ENCODE measurements around the gene TMEM108. TPM values are rescaled to one million over a fixed set of nuclear protein-coding genes. Genes with fewer than 3 reads are reported as not detected.

TMEM108 gene
- polyA plus RNA-seq, 1 donor from 2014 or later = 2.1 TPM

DNA sequence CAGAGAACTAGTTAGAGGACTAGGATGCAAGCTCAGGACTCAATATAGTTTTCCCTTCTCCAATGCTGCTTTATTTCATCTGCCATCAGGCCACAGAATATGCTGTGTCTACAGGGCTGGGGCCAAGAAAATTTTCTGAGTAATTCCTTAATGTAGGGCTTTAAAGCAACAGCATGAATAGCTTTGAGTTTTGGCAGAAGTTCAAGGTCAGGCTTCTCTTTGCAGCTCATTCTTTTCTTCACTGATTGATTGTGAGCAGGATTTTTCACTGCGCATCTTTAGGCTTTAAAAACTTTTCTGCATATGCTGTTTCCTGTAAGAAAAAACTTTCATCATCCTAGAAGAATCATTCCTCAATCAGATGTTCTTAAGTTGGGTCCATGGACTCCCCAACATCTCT lies 4.6 kb downstream of the TMEM108 start:
- Histone ChIP-seq H3K4me3 (ENCODE audit: low read length) (no peak overlapping the region), H2AFZ (ENCODE audit: low read depth, low read length) (no peak overlapping the region), H3K9me3 (ENCODE audit: low read length) (no peaks in the 10 kb centered on the region), H3K36me3 (ENCODE audit: insufficient read depth, low read length) (no peaks in the 10 kb centered on the region), H3F3A (ENCODE audit: insufficient read depth, low read length, poor library complexity, severe bottlenecking) (no peaks in the 10 kb centered on the region), H3K27ac (ENCODE audit: low read length) (no peak overlapping the region), H3K27me3 (ENCODE audit: insufficient read depth, low read depth, low read length) (peaks cover 12% of the 10 kb centered on the region), H3K4me2 (ENCODE audit: low read length) (no peak overlapping the region), H3K79me2 (replicated peaks; ENCODE audit: insufficient read depth, low read length) (no peaks in the 10 kb centered on the region), H3K9me2 (ENCODE audit: insufficient read depth, low read length) (no peaks in the 10 kb centered on the region), H3K9ac (ENCODE audit: low read length) (no peak overlapping the region), H4K20me1 (ENCODE audit: insufficient read depth) (no peaks in the 10 kb centered on the region)
- no peak for TF ChIP-seq EZH2 (IDR thresholded peaks at IDR 0.05; ENCODE audit: borderline replicate concordance, insufficient read depth, low read length, poor library complexity, severe bottlenecking)
- no peak for TF ChIP-seq SMC3 (conservative IDR thresholded peaks at IDR 0.05; ENCODE audit: poor library complexity)
- no peak for TF ChIP-seq EP300 (conservative IDR thresholded peaks at IDR 0.05; ENCODE audit: poor library complexity, severe bottlenecking)

DNA sequence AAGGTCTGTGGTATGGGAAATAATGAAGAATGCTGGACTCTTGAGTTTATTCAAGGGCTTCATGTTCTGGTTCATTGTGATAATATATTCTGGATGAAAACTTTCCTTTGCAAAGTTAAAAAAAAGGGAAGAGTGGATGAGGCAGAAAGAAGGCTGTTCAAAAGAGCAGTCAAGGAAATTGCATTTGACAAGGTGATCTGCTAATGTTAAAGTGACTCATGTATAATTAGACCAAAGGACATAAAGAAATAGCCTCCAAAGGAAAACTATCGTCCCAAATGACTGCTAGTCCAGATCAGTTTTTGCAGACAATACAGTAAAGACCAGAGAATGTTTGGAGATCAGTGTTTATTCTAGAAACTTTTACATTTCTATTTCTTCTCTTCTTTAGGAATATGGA lies 9.8 kb downstream of the TMEM108 start:
- no peaks in the 10 kb centered on the region for H3K9me2 ChIP-seq (ENCODE audit: insufficient read depth, low read length)
- H3K9ac ChIP-seq (ENCODE audit: low read length) = no peak overlapping the region
- TF ChIP-seq EZH2 (IDR thresholded peaks at IDR 0.05; ENCODE audit: borderline replicate concordance, insufficient read depth, low read length, poor library complexity, severe bottlenecking) (no peak), MXI1 (conservative IDR thresholded peaks at IDR 0.05; ENCODE audit: poor library complexity, severe bottlenecking) (no peak)
- TF ChIP-seq, protein P1, sequence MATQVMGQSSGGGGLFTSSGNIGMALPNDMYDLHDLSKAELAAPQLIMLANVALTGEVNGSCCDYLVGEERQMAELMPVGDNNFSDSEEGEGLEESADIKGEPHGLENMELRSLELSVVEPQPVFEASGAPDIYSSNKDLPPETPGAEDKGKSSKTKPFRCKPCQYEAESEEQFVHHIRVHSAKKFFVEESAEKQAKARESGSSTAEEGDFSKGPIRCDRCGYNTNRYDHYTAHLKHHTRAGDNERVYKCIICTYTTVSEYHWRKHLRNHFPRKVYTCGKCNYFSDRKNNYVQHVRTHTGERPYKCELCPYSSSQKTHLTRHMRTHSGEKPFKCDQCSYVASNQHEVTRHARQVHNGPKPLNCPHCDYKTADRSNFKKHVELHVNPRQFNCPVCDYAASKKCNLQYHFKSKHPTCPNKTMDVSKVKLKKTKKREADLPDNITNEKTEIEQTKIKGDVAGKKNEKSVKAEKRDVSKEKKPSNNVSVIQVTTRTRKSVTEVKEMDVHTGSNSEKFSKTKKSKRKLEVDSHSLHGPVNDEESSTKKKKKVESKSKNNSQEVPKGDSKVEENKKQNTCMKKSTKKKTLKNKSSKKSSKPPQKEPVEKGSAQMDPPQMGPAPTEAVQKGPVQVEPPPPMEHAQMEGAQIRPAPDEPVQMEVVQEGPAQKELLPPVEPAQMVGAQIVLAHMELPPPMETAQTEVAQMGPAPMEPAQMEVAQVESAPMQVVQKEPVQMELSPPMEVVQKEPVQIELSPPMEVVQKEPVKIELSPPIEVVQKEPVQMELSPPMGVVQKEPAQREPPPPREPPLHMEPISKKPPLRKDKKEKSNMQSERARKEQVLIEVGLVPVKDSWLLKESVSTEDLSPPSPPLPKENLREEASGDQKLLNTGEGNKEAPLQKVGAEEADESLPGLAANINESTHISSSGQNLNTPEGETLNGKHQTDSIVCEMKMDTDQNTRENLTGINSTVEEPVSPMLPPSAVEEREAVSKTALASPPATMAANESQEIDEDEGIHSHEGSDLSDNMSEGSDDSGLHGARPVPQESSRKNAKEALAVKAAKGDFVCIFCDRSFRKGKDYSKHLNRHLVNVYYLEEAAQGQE (IDR thresholded peaks at IDR 0.05; ENCODE audit: borderline replicate concordance) = no peak
- H4K20me1 ChIP-seq (ENCODE audit: insufficient read depth) = no peaks in the 10 kb centered on the region
- H2AFZ ChIP-seq (ENCODE audit: low read depth, low read length) = no peak overlapping the region
- H3K36me3 ChIP-seq (ENCODE audit: insufficient read depth, low read length) = no peaks in the 10 kb centered on the region
- H3K79me2 ChIP-seq (replicated peaks; ENCODE audit: insufficient read depth, low read length) = no peaks in the 10 kb centered on the region
- no peaks in the 10 kb centered on the region for H3K27me3 ChIP-seq (ENCODE audit: insufficient read depth, low read depth, low read length)
- no peak overlapping the region for H3K4me3 ChIP-seq (ENCODE audit: low read length)
- no peaks in the 10 kb centered on the region for H3K9me3 ChIP-seq (ENCODE audit: low read length)
- H3K4me2 ChIP-seq (ENCODE audit: low read length) = no peak overlapping the region
- no peak overlapping the region for H3K27ac ChIP-seq (ENCODE audit: low read length)
- no peaks in the 10 kb centered on the region for H3F3A ChIP-seq (ENCODE audit: insufficient read depth, low read length, poor library complexity, severe bottlenecking)

DNA sequence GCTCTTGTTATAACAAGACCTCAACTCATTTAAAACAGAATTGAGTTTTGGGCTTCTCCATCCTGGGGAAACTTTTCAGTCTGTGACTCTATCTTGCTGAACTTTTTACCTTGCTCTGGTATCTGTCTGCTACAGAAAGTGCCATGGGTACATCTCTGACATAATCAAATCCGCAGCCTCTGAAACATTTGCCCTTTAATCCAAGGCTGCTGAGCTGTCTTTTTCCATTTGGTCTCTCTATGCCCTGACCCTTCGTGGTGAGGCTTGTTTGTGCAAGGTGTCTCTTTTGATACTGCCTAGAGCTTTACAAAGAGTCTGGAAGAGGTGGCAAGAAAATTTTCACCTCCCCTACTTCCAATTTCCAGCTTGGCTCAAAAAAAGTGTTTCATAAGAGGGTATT lies 11.3 kb downstream of the TMEM108 start:
- Histone ChIP-seq H2AFZ (ENCODE audit: low read depth, low read length) (no peak overlapping the region), H3K4me2 (ENCODE audit: low read length) (no peak overlapping the region), H4K20me1 (ENCODE audit: insufficient read depth) (no peaks in the 10 kb centered on the region), H3K27ac (ENCODE audit: low read length) (no peak overlapping the region), H3K9ac (ENCODE audit: low read length) (no peak overlapping the region), H3K36me3 (ENCODE audit: insufficient read depth, low read length) (no peaks in the 10 kb centered on the region), H3F3A (ENCODE audit: insufficient read depth, low read length, poor library complexity, severe bottlenecking) (no peaks in the 10 kb centered on the region), H3K79me2 (replicated peaks; ENCODE audit: insufficient read depth, low read length) (no peaks in the 10 kb centered on the region), H3K9me2 (ENCODE audit: insufficient read depth, low read length) (no peaks in the 10 kb centered on the region), H3K9me3 (ENCODE audit: low read length) (no peaks in the 10 kb centered on the region), H3K4me3 (ENCODE audit: low read length) (no peak overlapping the region), H3K27me3 (ENCODE audit: insufficient read depth, low read depth, low read length) (no peaks in the 10 kb centered on the region)
- TF ChIP-seq, protein P2, sequence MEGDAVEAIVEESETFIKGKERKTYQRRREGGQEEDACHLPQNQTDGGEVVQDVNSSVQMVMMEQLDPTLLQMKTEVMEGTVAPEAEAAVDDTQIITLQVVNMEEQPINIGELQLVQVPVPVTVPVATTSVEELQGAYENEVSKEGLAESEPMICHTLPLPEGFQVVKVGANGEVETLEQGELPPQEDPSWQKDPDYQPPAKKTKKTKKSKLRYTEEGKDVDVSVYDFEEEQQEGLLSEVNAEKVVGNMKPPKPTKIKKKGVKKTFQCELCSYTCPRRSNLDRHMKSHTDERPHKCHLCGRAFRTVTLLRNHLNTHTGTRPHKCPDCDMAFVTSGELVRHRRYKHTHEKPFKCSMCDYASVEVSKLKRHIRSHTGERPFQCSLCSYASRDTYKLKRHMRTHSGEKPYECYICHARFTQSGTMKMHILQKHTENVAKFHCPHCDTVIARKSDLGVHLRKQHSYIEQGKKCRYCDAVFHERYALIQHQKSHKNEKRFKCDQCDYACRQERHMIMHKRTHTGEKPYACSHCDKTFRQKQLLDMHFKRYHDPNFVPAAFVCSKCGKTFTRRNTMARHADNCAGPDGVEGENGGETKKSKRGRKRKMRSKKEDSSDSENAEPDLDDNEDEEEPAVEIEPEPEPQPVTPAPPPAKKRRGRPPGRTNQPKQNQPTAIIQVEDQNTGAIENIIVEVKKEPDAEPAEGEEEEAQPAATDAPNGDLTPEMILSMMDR (IDR thresholded peaks at IDR 0.05; ENCODE audit: poor library complexity, severe bottlenecking) = no peak

Data from neural cell (in vitro differentiated cells).